GM18517 (cell line): Measurements from ENCODE around the gene SEMA3A.
"Not testable (repeated sequence)": the region's sequence is repeated elsewhere in the genome, so short reads cannot be mapped to it uniquely, and the experiment has no call there.

Source experiments
- ATAC-seq: cut with Tn5 transposase; IDR thresholded peaks from one replicate; pipeline ENCODE4 v1.9.1; 2021; ENCODE audit warnings: mild to moderate bottlenecking, moderate library complexity; ENCODE audit not compliant: unreplicated experiment

SEMA3A gene

DNA sequence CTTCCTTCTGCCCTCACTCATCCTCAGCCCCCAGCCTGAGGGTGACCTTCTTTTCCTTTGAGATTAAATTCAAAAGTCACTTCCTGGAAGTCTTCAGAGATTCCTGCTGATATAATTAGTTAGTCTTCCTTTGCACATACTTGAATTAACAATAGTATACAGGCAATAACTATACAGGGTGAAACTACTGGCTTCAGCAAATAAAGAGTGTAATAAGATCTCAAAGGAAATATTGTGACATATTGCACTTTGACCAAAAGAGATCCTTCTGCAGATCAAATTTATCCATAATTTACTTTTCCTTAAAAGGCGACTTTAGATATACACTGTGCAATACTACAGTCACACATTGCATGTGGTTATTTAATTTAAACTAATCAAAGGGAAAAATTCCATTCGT, 123.8 kb downstream of the SEMA3A start:
- ATAC-seq: no peak

DNA sequence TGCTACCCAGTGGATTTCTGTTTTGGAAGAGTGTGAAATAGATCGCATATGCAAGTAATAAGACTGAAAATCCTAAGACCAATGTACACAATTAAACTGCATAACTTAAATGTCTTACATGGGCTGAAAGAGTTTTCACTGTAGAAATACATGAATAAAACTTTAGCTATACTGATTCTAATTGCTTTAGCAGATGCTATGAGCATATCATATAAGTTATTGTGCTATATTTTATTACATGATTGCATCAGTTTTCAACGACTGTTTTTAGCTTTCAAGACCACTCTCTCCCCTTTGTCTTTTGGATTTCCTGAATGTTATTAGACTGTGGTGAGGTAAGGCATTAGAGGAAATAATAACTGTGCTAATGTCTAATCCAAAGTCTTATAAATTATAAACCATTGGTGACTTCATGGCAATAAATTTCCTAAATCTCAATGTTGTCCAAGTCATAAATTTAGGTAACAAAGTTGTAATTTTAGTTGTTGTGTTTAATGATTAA, 124.5 kb downstream of the SEMA3A start:
- no peak for ATAC-seq

DNA sequence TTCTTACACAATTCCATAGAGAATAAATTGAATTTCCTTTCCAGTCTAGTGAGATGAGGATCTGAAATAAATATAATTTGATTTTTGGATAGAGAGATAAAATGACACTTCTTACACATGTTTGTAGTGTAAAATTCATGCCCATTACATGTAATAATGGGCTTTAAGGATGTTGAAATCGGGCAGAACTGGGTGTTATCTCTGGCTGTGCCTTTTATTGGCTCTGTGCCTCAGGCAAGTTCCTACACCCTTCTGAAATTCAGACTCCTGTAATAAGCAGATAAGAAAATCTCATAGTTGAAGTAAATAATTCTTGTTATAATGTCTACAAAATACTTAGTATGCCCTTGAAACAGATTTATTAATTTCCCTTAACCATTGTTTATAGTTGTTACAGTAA, 125.6 kb downstream of the SEMA3A start:
- ATAC-seq: no peak

DNA sequence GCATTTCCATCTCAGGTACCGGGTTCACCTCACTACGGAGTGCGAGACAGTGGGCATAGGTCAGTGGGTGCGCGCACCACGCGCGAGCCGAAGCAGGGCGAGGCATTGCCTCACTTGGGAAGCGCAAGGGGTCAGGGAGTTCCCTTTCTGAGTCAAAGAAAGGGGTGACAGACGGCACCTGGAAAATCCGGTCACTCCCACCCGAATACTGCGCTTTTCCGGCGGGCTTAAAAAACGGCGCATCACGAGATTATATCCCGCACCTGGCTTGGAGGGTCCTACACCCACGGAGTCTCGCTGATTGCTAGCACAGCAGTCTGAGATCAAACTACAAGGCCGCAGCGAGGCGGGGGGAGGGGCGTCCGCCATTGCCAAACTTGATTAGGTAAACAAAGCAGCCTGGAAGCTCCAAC, 132.1 kb downstream of the SEMA3A start:
- not testable (repeated sequence) for ATAC-seq

DNA sequence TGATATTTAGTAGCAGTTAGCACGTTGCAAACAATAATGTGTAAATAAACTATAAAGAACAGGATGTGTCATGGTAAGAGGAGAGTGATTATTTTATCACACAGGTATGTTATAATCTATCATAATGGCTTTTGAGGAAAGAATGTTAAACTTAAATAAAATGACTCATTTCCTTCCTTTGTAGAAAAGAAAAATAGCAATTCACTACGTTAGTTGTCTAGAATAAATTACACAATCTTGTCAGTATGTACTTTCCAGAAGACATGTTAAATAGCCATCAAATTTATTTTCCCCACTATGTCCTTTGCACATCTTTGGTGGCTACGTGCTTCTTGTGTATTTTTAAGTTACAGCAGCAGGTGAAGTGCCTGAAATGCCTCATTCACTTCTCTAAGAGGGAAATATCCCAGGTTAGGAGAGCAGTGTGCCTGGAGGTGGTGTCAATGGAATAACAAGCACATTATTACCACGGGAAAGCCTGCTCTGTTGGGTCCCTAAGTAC, 133.8 kb downstream of the SEMA3A start:
- ATAC-seq: no peak

DNA sequence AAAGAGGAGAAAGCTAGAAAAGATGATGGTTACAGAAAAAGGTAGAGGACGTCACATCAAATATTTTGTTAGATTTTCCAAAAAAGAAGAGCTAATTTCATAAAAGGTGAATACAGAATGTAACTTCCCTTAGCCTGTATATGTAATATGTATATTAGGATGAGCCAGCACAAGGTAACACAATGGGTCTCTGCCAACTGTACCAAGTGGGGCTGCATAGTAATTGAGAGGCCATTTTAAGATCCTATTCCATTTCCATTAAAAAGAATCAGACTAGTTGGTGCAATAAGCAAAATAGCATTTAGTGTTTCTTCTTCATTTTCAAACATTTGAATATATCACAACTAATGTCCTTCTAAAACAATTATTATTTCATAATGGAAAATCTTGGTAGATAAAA, 134.6 kb downstream of the SEMA3A start:
- ATAC-seq: no peak

DNA sequence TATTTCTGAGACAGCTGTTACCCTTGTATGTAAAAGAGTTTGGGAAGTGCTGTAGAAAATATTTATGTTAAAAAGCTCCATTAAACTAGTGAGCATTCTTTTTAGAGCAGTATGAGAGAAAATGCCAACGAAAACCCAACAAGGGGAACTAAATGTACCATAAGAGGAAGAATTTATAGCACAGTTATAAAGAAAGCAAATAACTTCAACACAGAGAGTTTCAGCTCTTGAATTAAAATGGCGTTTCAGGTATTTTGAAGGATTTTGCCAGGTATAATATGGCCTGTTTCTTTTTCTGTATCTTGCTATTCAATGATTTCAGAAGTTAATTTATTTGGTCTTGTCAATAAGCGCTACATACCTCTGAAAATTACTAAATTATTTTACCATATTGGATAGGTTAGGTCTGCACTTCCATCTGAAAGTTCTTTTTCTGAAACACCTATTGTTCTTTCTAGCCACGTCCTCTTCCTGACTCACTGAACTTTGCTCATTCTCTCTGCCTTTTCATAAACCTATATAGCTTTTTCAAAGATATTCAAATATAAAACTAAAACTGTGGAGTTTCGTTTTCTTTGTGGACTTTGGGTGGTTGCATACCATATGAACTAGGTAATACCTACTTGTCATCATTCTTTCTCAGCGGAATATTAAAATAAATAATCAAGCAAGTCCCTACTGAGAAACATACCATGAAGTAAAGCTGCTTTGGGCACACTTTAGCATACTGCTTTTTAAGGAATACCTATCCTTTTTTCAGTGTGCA, 136.1 kb downstream of the SEMA3A start:
- ATAC-seq: no peak

DNA sequence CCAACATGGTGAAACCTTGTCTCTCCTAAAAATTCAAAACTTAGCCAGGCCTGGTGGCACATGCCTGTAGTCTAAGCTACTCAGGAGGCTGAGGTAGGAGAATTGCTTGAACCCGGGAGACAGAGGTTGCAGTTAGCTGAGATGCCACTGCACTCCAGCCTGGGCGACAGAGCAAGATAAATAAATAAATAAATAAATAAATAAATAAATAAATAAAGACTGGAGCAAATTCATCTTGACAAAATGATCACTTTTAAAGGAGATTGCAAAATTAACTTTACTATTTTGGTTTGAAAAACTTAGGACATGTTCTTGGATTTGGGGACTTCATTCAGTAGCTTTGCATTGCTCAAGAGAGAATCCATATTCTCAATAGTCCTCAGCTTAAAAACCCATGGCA, 137.0 kb downstream of the SEMA3A start:
- no peak for ATAC-seq

DNA sequence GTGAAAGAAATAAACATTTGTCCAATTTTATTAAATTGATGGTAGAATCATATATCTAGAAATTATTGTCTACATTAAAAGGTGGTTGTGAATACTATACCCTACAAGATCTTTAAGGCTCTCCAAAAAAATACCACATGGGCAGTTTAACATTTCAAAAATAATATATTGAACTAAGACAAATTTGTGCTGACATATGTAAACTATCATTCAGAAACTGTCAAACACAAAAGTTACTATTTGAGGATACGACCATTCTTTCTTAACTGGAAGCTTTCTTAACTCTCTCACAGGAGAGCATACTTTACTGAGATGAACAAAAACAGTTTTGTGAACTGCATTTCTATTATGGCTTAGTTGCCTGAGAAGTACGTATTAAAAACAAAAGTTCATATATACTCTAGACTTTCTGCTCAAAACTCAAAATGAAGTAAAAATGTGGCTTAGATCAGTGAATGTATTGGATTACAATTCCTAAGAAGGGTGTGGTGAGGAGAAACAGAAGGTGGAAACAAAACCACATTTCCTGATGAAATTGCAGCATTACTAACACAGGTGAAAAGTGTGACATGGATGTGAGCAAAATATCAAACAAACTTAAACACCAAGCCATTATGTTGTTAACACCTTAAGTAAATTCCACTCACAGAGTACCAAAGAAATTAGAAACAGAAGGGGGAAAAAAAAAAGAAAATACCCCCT, 138.5 kb downstream of the SEMA3A start:
- no peak for ATAC-seq

DNA sequence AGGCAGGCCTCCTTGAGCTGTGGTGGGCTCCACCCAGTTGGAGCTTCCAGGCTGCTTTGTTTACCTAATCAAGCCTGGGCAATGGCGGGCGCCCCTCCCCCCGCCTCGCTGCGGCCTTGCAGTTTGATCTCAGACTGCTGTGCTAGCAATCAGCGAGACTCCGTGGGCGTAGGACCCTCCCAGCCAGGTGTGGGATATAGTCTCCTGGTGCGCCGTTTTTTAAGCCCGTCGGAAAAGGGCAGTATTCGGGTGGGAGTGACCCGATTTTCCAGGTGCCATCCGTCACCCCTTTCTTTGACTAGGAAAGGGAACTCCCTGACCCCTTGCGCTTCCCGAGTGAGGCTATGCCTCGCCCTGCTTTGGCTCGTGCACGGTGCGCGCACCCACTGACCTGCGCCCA, 139.4 kb downstream of the SEMA3A start:
- not testable (repeated sequence) for ATAC-seq

DNA sequence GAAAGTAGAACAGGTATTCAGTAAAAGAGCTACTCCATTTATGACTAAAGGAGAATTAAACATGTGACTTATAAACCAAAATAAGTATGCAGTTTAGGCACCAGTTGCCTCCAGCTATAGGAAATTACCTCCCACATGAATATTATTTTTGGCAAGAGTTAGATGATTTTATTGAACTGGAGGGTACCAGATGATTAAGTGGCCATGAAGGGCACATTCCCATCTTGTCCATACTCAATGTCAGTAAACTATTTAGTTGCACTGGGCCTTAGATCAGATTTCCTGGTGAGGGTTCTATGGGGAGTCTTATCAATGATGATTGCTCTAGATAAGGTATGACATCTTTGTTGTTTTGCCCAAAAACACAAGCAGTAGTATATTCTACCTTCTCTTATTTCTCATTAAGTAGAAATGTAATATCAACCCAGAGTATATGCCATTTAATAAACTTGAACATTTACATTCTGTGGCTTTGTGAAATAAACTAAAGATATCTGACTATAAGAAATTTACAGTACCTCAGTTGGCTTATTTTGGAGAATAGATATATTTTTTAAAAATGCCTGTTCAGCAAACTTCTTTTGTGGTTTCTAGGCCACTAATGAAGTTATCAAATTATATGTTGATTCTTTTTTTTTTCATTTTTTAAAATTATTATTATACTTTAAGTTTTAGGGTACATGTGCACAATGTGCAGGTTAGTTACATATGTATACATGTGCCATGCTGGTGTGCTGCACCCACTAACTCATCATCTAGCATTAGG, 145.3 kb downstream of the SEMA3A start:
- no peak for ATAC-seq

DNA sequence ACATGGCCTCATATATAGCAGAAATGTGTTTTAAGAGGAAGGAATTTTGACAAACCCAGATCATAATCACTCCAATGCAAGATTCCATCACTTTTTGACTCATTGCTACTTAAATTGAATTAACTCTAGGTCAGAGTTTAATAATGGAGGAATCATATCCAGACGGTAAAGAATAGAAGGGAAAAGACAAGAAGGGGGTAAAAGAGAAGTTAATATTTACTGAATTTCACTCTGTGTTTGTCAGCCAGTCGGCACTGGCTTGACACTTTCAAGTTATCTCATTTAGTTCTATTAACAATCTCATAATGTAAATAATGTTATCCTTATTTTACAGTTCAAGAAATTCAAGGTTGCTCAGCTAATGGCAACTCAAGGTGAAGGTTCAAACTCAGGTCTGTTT, 147.5 kb downstream of the SEMA3A start:
- ATAC-seq: no peak

DNA sequence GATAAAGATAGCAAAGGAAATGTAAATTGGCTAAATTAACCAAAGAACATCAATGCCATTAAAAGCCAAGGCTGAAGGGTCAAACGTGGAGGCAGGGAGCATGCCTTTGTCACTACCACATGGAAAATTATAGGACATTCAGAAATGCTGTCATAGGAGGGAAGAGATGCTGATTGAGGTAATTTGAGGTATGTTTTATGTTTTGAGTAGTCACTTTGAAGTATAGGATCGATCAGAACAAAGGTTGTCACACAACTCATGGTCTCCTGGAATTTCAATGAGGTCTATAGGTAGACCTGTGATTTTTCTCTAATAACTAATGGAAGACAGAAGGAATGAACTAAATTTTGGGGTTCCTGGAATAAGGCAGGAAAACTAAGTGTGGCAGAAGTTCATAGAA, 149.8 kb downstream of the SEMA3A start:
- ATAC-seq: no peak

DNA sequence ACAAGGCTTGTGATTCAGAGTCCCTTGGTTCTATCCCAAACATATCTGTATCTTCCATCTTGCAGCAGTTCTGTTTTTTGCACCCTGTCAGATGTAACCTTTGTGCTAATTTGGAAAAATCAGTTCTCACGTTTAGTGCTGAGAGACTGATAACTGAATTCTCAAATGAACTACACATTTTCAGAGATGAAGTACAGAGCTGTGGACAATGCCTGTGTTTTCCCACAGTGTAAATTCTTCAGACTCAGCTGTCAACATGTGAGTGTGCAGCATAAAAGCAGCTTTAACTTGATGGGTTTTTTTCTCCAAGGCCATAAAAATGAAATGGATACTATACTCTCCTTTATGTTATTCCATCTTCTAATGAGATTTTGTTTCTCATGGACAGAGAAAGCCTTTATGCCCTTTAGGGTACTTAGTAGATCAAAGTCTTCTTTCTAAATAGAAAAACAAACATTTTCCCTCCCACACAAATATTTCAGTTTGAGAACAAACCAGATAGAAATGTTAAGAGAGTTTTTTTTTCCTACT, 150.9 kb downstream of the SEMA3A start:
- no peak for ATAC-seq

DNA sequence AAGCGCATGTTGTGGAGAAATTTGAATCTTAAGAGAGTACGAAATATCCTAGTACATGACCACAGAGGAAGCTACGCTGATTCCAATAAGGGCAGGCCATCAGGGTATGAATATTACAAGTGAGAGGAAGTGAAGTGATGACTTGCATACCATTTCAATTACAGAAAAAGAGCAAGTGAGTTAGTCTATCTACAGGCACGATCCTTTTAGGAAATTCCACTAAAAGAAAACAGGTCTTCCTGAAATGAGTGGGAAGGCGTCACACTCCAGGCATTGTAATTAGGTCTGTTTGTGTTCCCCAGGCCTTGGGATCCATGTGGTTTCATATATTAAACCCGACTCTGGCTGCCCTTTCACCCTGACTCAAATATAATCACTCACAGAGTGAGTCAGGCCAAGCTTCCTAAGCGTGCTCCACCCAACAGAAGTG, 152.5 kb downstream of the SEMA3A start:
- ATAC-seq: no peak

DNA sequence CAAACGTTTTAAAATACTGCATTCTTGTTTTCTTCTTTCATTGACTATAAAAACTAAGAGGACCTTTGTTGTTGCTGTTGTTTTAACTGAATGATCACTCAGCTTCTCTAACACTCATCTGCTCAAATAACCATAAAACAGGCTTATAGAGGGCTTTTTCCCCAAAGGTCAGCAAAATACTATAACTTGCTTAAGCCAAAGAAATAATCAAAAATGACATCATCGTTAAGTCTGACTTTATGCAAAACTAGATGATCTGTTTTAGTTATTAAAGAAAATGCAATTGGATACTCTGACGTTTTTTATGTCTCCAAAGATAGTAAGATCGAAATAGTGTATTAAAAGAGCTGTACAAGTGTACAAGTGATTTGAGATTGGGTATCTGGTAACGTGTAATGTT, 152.9 kb downstream of the SEMA3A start:
- ATAC-seq: no peak

DNA sequence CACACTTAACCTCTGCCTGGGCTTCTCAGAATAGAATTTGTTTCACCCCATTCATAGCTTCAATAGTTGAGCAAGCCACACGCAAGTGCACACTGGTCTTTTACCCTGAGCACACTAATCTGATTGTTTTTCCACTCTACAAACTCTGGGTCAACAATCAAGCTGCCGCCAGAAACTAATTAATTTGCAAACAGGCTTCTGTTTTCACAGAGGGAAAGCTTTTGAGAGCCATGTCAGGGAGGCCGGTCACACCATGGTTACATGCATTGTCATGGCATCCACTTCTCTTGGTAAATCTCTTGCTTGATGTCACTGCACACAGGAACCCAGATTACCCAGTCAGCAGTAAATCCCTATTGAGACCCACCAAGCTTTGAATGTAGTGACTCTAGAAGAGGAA, 154.2 kb downstream of the SEMA3A start:
- ATAC-seq: no peak

DNA sequence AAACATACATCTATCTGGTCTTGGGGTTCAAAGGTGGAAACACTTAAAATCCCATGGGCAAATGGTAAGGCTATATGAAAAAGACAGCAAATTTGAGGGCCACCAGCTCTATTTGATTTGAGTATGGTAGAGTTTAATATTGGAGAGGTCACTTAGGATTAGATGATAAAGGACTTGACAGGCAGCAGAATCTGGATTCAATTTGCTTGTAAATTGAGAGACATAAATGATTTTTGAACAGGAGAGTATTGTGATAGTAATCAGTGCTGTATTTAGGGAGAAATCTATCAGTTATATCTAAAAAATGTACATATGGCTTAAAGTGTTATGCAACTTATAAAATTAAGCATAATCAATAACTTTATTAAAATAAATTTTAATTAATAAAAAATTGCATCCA, 155.2 kb downstream of the SEMA3A start:
- ATAC-seq: no peak

DNA sequence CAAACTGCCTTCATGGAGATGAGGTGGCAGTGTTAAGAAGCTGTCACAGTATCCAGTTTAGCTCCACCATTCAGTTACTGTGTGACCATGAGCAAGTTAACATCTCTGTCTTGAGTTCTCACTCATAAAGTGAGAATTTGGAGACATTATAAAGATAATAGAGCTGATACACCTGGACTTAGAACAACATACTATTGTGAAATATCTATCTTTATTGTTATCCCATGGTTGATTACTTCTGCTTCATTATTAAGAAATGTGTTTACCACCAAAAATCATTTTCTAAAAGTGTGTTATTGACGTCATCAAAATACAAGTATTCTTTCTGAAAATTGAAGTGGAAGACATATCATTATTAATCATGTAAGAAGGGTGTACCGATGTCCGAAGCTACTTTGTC, 166.9 kb downstream of the SEMA3A start:
- ATAC-seq: no peak

DNA sequence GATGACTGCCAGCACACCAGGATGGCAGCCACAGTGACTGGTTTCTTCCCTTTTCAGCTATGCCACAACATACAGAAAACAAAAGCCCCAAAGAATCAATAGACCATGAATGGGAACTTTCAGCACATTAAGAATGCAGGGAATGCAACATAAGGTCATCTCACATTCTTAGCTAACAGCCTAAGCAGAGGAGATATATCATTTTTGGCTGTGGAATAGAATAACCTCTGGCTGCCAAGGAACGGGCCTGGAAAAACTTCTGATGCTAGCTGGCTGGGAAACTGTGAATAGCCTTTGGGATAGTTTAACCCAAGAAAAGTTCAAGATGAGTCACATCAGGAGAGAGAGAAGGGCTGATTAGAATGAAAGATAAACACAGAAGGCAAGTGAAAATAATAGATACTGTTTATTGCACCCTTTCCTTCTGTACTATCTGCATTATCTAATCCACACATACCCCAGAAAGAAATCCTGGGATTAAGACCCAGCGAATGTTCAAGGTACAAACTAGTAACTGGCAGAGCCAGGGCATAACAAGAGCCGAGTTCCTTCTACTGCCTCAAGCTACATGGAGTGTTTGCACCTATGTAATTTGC, 169.2 kb downstream of the SEMA3A start:
- ATAC-seq: no peak
